RWPE2 (cell line): Measurements from ENCODE around the gene PCSK9.
A peak's percentile ranks its signal among the peaks of the same experiment; 100 is the strongest.

Experiments
- ATAC-seq: fragments of 200-7000 bp; cut with Tn5 transposase; 3 replicates; pipeline ENCODE4 v1.9.1; 2021; ENCODE audit warnings: low read depth
- DNase-seq: peaks from one replicate; pipeline ENCODE4 v3.0.0-alpha.2; 2020; ENCODE audit warnings: low spot score
- H3K27ac ChIP-seq: fragments of 450-650 bp; 2 replicates; pipeline ENCODE4 v1.5.1; 2017; ENCODE audit warnings: mild to moderate bottlenecking; ENCODE audit not compliant: poor library complexity, severe bottlenecking
- H3K27me3 ChIP-seq: fragments of 250-450 bp; sonication (Bioruptor Pico); 2 replicates; pipeline ENCODE4 v1.5.1; 2021; ENCODE audit warnings: mild to moderate bottlenecking, moderate library complexity; ENCODE audit not compliant: insufficient read depth, poor library complexity, severe bottlenecking
- H3K36me3 ChIP-seq: fragments of 250-450 bp; sonication (Bioruptor Pico); 2 replicates; pipeline ENCODE4 v1.5.1; 2020; ENCODE audit warnings: low read depth, mild to moderate bottlenecking, moderate library complexity
- H3K4me1 ChIP-seq: fragments of 250-450 bp; sonication (Bioruptor Pico); 2 replicates; pipeline ENCODE4 v1.5.1; 2021; ENCODE audit warnings: mild to moderate bottlenecking, moderate library complexity; ENCODE audit not compliant: insufficient read depth, poor library complexity, severe bottlenecking
- H3K4me3 ChIP-seq: fragments of 250-450 bp; sonication (Bioruptor Pico); 2 replicates; pipeline ENCODE4 v1.5.1; 2021; ENCODE audit warnings: mild to moderate bottlenecking, moderate library complexity; ENCODE audit not compliant: severe bottlenecking
- H3K9me3 ChIP-seq: fragments of 250-450 bp; sonication (Bioruptor Pico); 2 replicates; pipeline ENCODE4 v1.5.1; 2021; ENCODE audit warnings: mild to moderate bottlenecking, moderate library complexity; ENCODE audit not compliant: severe bottlenecking
- TF ChIP-seq, protein P1 (sequence below): fragments of 450-650 bp; IDR thresholded peaks from one replicate; pipeline ENCODE4 v1.5.1; 2017; ENCODE audit warnings: mild to moderate bottlenecking, moderate library complexity; ENCODE audit not compliant: poor library complexity, severe bottlenecking

PCSK9 gene

DNA sequence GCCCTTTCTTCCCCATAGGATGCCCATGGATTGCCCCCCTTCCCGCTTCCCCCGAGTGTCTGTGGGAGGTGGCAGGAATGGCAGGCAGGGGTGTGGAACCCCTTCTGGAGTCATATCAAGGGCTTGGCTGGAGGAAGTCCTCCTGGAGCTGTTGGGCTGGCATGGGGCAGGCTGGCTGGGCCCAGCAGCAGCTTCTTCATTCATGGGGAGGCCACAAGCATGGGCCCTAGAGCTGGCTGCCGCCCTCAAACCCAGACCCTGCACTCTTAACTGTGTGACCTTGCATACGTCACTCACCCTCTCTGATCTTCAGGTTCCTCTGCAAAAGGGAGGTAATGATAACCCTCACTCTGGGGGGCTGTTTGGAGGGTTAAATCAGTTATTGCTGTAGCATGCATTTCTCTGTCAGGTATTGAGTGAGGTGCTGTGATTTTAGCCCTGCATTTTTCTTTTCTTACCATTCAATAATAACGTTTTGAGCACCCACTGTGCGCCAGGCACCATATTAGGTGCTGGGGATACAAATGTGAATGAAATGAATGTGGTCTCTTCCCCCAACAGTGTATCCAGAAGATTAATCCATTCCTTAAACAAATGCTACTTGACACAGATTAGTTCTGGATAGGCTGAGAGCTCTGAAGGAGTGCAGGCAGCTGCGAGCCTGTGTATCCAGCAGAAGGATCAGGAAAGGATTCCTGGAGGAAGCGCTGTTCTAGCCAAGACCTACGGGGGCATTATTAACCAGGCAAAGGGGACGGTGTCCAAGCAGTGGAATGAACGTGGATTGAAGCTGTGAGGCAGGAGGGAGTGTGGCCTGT lies 9.3 kb downstream of the PCSK9 start:
- H3K4me3 ChIP-seq: no peak overlapping the region
- no peaks in the 10 kb centered on the region for H3K9me3 ChIP-seq
- H3K4me1 ChIP-seq: no peaks in the 10 kb centered on the region
- H3K27me3 ChIP-seq: no peaks in the 10 kb centered on the region
- no peak for ATAC-seq
- H3K36me3 ChIP-seq: peaks cover 98% of the 10 kb centered on the region
- TF ChIP-seq, protein P1, sequence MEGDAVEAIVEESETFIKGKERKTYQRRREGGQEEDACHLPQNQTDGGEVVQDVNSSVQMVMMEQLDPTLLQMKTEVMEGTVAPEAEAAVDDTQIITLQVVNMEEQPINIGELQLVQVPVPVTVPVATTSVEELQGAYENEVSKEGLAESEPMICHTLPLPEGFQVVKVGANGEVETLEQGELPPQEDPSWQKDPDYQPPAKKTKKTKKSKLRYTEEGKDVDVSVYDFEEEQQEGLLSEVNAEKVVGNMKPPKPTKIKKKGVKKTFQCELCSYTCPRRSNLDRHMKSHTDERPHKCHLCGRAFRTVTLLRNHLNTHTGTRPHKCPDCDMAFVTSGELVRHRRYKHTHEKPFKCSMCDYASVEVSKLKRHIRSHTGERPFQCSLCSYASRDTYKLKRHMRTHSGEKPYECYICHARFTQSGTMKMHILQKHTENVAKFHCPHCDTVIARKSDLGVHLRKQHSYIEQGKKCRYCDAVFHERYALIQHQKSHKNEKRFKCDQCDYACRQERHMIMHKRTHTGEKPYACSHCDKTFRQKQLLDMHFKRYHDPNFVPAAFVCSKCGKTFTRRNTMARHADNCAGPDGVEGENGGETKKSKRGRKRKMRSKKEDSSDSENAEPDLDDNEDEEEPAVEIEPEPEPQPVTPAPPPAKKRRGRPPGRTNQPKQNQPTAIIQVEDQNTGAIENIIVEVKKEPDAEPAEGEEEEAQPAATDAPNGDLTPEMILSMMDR: no peak
- no peak for DNase-seq
- H3K27ac ChIP-seq: no peak overlapping the region

DNA sequence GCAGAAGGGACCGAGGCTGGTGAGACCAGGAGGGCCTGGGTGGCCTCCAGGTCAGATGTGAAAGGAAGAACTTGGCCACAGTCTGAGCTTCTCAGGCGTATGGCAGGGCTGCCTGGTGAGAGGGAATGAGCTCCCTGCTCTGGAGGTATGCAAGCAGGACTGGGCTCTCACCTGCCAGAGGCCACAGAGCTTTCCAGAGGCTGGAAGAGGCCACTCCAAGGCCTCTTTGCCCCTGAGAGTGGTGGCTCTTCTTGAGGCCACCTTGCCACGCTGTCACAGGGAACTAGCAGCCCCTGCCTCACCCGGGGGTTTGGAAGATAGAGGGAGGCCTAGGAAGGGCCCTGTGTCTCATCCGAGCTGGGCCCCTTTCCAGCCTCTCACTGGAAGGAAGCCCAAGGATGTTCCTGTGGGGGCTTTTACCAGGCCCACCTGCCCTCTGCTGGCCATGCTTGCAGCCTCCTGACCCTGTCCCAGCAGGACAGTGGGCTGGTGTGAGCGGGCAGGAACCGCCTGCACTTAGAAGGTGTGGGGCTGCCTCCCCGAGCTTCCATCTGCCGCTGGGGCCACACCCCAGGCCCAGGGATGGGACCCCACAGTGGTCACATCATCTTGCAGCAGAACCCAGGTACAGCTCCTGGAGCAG lies 10.0 kb downstream of the PCSK9 start:
- H3K4me3 ChIP-seq: no peak overlapping the region
- TF ChIP-seq, protein P1: no peak
- ATAC-seq (no peak), DNase-seq (no peak)
- H3K36me3 ChIP-seq: peaks cover 98% of the 10 kb centered on the region
- no peaks in the 10 kb centered on the region for H3K27me3 ChIP-seq
- H3K27ac ChIP-seq: no peak overlapping the region
- H3K4me1 ChIP-seq: no peaks in the 10 kb centered on the region
- H3K9me3 ChIP-seq: no peaks in the 10 kb centered on the region

DNA sequence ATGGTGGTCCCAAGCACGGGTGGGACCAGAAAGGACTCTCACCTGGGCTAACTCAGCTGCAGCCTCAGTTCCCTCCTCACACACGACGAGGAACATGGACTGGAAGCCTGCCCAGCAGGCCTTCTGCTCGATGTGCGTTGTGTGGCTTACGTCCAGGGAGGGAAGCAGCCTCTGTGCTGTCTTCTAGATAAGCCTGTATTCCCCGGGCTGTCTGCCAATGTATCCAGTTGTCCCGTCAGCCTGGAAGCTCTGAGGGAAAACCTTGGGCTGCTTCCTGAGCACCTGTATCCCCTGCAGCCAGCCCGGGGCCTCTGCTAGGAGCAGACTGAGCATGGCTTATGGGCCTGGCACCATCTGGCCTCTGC lies 10.5 kb downstream of the PCSK9 start:
- Histone ChIP-seq H3K4me1 (no peaks in the 10 kb centered on the region), H3K36me3 (peaks cover 98% of the 10 kb centered on the region), H3K4me3 (no peak overlapping the region), H3K27ac (no peak overlapping the region), H3K9me3 (no peaks in the 10 kb centered on the region), H3K27me3 (no peaks in the 10 kb centered on the region)
- ATAC-seq: 0 out of 3 replicates have a peak, but pooled peaks have one; percentile 7
- no peak for DNase-seq
- TF ChIP-seq, protein P1: no peak

DNA sequence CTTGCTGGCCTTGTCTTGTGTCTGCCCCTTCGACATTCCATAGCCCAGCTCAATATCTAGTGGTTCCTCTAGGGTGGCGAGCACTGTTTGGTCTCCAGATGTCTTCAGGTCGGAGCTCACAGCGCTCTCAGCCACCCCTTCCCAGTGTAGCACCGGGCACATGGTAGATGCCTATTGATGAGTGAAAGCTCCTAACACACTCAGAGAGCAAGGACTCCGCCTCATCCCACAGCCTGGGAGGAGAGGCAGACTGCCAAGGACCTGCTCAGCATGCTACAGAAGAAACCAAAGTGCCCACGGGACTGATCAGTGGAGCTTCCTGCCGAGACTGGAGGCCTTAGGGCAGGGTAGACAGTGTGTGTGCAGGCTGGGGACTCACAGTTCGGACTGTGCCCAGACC lies 10.9 kb downstream of the PCSK9 start:
- TF ChIP-seq, protein P1: no peak
- no peaks in the 10 kb centered on the region for H3K4me1 ChIP-seq
- DNase-seq: no peak
- H3K27ac ChIP-seq: no peak overlapping the region
- H3K4me3 ChIP-seq: no peak overlapping the region
- peaks cover 98% of the 10 kb centered on the region for H3K36me3 ChIP-seq
- H3K27me3 ChIP-seq: no peaks in the 10 kb centered on the region
- ATAC-seq: 0 out of 3 replicates have a peak, but pooled peaks have one; percentile 20
- H3K9me3 ChIP-seq: no peaks in the 10 kb centered on the region

DNA sequence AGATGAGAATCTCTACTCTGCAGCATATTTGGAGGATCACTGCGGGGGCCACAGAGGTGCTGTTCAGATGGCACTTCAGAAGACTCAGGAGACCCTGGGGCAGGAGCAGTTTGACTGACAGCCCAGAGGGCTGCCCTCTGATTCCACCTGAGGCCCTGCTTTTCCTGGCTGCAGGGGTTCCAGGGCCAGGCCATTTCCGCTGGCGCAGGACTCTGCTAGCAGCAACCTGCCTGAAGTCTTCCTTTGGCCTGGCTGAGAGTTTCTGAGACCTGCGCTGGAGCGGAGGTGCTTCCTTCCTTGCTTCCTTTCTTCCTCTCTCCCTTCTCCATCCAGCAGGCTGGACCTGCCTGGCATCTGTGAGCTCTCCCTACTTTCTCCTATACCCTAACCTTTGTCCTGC lies 11.8 kb downstream of the PCSK9 start:
- Histone ChIP-seq H3K27me3 (no peaks in the 10 kb centered on the region), H3K9me3 (no peaks in the 10 kb centered on the region), H3K4me3 (no peak overlapping the region), H3K4me1 (no peaks in the 10 kb centered on the region), H3K36me3 (peaks cover 97% of the 10 kb centered on the region), H3K27ac (no peak overlapping the region)
- ATAC-seq: no peak
- no peak for DNase-seq
- TF ChIP-seq, protein P1: no peak
